T47D (cell line): ENCODE measurements around the gene LMAN1L.

Experiments
- DNase-seq, 2 experiments: peaks; one replicate each; pipeline versions ENCODE4 v3.0.0 to v3.0.0-alpha.2; 2011 to 2012; ENCODE audit warnings: low read depth in 1 of 2, low spot score in 1 of 2
- JUND ChIP-seq: IDR thresholded peaks from 2 replicates; pipeline ENCODE4 v1.6.1; 2012; ENCODE audit warnings: low read depth
- in situ Hi-C: cut with HindIII; loops from 2 replicates; pipeline ENCODE4 v1.10.0; 2016; ENCODE audit warnings: low sequenced_read_pairs, low pct_unique_long_range_greater_than_20kb

LMAN1L gene

GRCh38 chr15:74873756-74874424, 61.3 kb downstream of the LMAN1L start:
- TF ChIP-seq JUND: no peak
- in situ Hi-C loops: no loop called here
- DNase-seq: no peak
